GM19240 (cell line): ENCODE results near the gene PRELID1.
"Not testable (repeated sequence)": the region's sequence is repeated elsewhere in the genome, so short reads cannot be mapped to it uniquely, and the experiment has no call there.

ENCODE experiments used
- DNase-seq: peaks from one replicate; pipeline ENCODE4 v3.0.0; 2011; ENCODE audit warnings: low spot score; ENCODE audit not compliant: insufficient read length

PRELID1 gene, protein sequence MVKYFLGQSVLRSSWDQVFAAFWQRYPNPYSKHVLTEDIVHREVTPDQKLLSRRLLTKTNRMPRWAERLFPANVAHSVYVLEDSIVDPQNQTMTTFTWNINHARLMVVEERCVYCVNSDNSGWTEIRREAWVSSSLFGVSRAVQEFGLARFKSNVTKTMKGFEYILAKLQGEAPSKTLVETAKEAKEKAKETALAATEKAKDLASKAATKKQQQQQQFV

DNA sequence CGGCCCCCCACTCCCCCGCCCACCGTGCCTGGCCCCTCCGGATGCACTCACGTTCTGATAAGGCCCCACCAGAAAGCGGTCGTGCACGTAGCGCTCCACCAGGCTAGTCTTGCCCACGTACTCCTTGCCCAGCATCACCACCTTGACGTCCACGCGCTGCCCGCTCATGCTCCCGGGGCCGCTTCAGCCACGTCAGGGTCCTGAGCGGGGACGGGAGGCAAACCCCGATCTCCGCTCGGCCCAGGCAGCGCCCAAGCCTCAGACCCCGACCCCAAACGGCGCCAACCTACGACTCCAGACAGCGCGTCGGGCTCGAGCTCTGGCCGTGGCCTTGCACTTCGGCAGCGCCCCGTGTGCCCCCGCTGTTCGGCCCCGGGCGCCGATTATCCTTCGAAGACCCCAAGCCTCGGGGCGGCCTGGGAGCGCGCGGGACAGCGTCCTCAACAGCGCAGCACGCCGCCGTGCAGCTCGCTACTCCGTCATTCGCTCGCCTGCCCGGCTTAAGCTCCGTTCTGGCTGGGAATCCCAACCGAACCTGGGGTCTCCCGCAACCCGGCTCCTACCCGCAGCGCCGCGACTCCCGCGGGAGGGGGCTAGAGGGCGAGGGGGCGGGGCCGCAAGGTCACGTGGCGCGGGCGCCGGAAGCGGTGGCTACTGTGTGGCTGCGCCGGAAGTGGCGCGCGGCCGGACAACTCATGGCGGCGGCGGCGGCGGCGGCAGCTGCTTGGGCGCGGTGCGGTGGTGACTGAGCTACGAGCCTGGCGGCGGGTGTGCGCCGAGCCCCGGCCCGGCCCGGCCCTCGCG lies at the start of gene PRELID1, which contains the start of gene RAB24:
Gene PRELID1 (plus strand): TSS at position 679 of the 804 bp plus-strand sequence. CDS start 187 bp downstream, outside the sequence.
Gene RAB24 (minus strand): TSS at position 599 of the 804 bp plus-strand sequence. CDS start 431 bp downstream, at position 168.
- peak; percentile 79 for DNase-seq

DNA sequence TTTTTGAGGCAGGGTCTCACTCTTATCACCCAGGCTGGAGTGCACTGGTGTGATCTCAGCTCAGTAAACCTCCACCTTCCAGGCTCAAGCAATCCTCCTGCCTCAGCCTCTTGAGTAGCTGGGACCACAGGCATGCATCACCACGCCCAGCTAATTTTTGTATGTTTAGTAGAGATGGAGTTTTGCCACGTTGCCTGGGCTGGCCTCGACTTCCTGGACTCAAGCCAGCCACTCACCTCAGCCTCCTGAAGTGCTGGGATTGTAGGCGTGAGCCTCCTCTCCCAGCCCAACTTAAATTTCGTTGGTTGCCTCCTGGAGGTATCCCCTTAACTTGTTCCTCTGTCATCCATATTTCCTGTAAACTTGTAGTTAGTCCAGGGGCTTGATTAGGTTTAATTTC lies 47.3 kb upstream of the PRELID1 start:
- DNase-seq: no peak

DNA sequence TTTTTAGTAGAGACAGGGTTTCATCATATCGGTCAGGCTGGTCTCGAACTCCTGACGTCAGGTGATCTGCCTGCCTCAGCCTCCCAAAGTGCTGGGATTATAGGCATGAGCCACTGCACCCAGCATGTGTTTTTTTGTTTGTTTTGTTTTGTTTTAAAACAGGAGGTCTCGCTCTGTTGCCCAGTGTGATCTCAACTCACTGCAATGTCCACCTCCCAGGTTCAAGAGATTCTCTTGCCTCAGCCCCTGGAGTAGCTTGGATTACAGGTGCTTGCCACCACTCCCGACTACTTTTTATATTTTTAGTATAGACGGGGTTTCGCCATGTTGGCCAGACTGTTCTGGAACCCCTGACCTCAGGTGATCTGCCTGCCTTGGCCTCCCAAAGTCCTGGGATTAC lies 44.9 kb upstream of the PRELID1 start:
- DNase-seq: not testable (repeated sequence)

DNA sequence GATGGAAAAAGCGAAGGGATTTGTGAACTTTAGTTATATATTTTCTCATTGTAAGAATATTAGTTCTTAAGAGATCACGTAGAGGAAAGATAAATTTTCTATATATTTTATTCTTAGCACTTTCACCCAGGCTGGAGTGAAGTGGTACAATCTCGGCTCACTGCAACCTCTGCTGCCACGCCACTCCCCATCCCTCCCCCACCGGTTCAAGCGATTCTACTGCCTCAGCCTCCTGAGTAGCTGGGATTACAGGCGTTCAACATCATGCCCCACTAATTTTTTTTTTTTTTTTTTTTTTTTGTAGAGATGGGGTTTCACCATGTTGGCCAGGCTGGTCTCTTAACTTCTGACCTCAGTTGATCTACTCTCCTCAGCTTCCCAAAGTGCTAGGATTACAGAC lies 42.6 kb upstream of the PRELID1 start:
- DNase-seq: no peak

DNA sequence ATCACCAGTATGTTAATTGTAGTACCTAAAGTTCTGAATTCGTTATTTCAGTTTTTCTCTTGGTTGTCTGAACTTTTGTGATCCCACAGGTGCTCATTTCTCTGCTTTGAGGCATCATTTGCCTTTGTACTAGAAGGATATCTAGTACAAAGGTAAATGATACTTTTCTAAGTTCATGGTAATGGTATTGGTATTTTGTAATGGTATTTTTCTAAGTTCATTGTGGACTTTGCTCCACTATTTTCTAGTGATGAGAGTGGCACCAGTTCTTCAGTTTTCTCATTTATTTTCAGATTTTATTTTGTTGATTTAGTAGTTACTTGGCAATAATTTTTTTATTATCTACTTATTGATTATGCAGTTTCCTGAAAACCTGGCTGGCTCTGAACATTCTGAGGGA lies 42.1 kb upstream of the PRELID1 start:
- no peak for DNase-seq

DNA sequence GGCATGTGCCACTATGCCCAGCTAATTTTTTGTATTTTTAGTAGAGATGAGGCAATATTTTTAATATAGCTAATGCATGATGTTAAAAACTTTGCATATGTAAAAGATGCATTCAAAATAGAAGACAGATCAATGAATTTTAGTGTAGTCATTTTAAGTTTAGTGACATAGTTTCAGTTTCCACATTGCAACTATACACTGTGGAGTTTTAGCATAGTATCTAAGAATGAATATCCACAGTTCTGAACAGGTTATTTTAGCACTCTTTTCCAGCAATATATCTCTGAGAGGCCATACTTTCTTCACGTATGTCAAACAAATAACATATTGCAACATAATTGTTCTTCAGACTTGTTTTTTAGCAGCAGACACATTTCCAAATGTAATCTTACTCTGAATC lies 39.4 kb upstream of the PRELID1 start:
- DNase-seq: no peak

DNA sequence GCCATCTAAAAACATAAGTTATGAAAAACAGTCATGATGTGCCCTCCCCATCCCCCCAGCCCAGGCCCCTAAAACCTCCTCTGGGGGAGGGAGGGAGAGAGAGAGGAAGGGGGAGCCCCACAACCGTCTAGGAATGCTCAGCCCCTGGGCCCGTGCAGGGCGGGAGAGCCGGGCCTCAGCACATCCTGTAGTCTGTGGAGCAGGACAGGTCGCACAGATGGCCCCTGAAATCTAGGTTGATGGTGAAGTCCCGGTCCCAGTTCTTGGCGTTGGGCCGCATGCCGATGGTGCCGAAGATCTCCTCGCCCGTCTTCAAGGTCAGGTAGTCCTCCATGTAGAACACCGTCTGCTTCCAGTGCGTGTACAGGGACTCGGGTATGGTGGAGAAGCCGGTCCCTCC lies 38.2 kb upstream of the PRELID1 start:
- DNase-seq: no peak

DNA sequence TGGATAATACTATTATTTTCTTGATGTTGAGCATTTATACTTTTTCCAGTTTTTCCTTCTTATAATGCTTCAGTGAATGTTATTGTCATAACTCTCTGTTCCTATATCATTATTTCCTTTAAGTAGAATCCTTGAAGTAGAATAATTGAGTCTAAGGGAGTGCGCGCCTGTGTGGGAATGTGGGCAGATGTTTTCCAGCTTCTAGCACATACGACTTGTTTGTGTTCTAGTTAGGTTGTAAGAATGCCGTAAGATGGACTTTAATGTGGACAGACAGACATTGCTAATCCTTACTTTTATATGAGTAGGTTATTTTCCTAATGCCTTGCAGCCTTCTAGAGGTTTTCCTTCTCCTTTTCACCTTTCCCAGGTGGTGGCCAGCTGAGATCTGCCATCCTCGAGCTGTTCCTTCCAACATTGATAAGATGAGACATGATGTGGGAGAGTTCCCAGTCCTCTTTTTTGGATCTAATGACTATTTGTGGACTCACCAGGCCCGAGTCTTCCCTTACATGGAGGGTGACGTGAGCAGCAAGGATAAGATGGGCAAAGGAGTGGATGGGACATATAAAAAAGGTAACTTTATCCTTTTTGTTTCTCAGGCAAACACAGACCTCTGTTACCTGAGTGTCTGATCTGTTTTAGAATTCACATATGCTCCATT lies 34.2 kb upstream of the PRELID1 start:
- no peak for DNase-seq

DNA sequence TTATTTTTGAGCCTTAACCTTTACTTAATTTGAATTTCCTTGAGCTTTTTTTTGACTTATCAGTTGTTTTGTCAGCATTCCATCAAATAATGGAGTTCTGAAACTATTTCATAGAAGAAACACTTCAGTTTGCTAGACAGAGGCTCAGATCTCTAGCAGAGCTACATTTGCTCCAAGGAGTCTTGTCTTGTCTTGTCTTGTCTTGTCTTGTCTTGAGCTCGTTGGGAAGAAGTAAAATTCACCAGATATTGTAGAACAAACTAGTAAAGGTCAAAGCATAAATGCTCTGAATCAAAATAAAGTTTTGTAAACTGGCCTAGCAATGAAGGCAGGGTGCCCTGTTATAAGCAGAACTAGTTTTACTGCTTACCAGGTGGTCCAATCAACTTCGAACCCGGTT lies 33.6 kb upstream of the PRELID1 start:
- no peak for DNase-seq

DNA sequence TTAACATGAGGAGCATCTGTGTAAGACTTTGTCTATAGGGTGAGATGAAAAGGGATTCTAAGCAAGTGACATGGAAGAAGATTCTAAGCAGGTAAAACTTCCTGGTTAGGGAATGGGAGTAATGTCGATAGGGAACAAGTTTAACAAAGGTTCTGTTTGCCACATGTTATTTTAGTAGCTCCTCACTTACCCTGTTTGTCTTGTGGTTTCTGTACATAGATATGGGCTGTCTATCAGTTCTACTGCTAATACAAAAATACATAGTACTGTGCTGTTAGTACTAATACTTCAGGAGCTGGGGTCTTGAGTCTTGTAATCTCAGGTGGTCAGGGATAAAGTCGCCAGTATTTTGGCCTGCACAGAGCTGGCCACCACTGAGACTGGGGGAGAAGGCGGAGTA lies 32.9 kb upstream of the PRELID1 start:
- DNase-seq: no peak

DNA sequence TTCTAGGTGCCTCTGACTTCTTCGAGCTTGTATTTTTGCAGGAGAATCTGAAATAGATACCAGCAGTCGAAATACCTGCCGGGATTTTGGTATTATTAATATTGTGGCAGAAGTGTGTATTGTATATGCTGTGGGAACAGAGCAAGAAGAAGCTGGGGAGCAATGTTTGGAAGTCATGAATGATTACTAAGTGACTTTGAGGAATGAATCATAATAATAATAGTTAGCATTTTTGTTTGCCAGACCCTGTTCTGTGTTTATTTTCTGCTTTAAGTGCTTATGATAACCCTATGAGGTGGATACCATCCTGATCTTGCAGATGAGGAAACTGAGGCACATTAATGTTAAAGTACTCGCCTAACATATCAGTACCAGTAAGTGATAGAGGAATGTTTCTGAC lies 32.5 kb upstream of the PRELID1 start:
- DNase-seq: no peak

DNA sequence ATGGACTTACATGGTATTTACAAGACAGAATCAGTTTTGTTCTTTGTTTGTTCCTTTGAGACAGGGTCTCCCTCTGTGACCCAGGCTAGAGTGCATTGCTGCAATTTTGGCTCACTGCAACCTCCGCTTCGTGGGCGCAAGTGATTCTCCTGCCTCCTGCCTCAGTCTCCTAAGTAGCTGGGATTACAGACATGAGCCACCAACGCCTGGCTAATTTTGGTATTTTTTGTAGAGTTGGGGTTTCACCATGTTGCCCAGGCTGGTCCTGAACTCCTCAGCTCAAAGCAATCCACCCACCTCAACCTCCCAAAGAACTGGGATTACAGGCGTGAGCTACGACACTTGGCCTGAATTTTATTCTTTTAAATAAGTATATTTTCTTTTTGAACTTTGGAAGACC lies 27.7 kb upstream of the PRELID1 start:
- no peak for DNase-seq

DNA sequence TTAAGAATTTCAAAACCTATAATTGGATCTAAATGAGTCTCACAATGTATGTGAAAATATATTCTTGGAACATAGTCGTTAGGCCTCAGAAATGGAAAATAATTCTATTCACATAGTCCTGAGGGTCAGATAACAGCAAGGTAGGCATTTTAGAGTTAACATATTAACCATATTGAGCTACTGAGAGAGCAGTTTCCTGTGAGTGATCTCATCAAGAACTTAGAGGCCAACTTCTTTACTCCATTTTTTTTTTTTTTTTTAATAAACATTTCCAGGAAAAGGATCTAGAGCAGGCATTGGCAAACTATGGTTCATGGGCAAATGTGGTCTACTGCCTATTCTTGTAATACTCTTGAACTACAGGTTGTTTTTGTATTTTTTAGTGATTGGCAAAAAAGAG lies 26.7 kb upstream of the PRELID1 start:
- no peak for DNase-seq

DNA sequence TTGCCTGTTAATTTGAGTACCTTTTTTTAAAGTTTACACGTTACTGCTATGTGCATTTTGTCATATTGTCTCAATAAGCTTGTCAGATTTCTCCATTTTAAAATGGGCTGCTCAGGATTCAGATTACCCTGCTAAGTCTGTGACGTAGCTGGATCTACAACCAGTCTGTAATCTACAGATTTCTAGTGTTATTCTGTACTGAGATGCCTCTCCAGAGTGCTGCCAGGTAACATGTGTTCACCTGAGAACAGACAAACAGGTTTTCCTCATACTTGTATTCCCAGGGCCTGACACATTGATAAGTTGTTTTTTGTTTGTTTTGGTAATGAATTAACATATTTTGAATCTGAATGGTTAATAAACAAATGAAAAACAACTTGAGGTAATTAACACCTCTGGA lies 15.4 kb upstream of the PRELID1 start:
- DNase-seq: no peak

DNA sequence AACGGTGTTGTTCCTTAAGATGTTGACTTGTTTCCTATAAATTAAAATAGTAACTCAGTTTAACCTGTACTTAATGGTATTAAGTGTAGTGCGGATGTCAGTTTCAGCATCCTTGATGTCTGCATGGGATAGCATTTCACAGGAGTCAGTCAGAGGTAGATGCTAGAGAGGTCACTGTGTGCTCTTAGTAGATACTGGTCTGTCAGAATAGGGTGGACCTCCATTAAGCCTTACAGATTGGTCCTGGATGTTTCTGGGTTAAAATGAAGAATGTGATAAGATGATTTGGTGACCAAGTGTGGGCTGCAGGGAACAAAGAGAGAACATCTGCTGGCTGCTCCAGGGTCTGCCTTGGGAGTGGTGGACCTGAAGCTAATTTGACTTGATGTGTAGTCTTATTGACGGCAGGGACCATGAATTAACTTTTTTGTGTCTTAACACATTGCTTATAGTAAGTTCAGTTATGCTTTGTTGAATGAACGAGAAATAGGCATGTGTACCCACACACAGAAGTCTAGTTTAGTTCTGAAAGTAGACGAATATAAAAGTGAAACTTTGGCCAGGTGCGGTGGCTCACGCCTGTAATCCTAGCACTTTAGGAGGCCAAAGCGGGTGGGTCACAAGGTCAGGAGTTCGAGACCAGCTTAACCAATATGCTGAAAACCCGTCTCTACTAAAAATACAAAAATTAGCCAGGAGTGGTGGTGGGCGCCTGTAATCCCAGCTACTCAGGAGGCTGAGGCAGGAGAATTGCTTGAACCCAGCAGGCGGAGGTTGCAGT lies 12.6 kb upstream of the PRELID1 start:
- DNase-seq: no peak

DNA sequence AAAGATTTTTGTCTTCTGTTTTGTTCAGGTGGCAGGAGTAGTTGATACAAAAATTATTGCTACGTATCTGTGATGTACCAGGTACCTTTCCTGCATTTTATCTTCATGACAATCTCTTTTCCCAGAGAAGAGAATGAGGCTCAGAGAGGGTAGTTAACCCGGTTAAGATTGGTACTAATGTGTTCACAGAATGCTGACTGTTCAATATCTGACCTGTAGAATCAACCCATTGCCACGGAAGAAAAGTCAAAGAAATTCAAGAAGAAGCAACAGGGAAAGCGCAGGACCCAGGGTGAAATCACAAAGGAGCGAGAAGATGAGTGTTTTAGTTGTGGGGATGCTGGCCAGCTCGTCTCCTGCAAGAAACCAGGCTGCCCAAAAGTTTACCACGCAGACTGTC lies 11.9 kb upstream of the PRELID1 start:
- no peak for DNase-seq

DNA sequence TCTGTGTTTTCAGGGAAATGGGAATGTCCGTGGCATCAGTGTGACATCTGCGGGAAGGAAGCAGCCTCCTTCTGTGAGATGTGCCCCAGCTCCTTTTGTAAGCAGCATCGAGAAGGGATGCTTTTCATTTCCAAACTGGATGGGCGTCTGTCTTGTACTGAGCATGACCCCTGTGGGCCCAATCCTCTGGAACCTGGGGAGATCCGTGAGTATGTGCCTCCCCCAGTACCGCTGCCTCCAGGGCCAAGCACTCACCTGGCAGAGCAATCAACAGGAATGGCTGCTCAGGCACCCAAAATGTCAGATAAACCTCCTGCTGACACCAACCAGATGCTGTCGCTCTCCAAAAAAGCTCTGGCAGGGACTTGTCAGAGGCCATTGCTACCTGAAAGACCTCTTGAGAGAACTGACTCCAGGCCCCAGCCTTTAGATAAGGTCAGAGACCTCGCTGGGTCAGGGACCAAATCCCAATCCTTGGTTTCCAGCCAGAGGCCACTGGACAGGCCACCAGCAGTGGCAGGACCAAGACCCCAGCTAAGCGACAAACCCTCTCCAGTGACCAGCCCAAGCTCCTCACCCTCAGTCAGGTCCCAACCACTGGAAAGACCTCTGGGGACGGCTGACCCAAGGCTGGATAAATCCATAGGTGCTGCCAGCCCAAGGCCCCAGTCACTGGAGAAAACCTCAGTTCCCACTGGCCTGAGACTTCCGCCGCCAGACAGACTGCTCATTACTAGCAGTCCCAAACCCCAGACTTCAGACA lies 9.6 kb upstream of the PRELID1 start:
- no peak for DNase-seq

DNA sequence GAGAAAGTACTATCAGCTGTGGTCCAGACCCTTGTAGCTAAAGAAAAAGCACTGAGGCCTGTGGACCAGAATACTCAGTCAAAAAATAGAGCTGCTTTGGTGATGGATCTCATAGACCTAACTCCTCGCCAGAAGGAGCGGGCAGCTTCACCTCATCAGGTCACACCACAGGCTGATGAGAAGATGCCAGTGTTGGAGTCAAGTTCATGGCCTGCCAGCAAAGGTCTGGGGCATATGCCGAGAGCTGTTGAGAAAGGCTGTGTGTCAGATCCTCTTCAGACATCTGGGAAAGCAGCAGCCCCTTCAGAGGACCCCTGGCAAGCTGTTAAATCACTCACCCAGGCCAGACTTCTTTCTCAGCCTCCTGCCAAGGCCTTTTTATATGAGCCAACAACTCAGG lies 9.0 kb upstream of the PRELID1 start:
- no peak for DNase-seq

DNA sequence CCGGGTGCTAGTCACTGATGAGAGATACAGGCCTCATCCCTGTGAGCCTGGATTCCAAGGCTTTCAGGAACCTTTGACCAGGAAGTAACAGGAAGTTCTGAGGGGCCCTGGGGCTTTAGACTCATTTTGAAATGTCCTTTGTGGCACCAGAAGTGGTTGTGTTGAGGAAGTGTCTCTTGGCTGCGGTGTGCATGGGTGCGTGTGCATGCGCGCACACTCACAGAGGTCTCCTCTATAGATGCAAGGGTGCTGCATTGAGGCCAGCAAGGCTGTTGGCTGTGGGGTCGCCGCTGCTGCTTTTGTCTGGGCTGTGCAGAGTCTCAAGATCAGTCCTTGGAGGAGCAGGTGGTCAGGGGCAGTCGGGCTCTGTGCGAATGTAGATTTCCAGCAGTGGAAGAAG lies 7.7 kb upstream of the PRELID1 start:
- no peak for DNase-seq

DNA sequence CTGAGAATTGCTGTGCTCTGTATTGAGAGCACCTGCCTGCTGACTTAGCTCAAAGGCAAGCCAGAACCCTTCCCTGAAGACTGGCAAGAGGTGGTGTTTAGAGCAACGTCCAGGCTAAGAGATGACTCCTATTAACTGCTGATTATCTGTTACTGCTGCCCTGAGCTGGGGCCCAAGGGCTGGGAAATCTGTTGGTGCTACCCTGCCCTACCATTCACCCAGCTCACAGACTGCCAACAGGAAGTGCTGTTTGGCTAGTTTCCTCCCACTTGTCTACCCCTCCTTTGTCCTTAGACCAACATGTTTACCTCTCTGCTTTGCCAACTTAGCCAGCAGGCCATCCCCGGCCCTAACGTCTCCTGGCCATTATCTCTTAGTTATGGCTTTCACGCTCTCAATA lies 7.0 kb upstream of the PRELID1 start:
- DNase-seq: no peak

DNA sequence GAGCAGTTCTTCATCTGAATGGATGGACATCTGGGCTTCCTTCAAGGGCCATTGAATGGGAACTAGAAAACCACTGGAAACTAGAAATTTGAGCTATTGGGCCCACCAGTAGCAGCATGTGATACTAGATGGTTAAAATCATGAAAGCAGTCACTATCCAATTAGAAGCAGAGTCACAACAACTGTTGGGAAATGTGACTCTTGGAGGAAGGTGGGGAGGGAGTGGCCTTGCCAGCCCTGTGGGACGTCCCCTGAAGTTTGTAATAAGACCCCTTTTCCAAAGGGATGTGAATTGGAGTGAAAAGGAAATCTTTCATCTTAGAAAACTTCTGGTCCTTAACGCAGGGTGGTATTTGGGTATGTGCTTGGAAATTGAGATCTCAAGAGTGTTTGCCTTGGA lies 5.7 kb upstream of the PRELID1 start:
- no peak for DNase-seq
